GM21528 (cell line): Measurements from ENCODE around the gene UCN2.

ENCODE experiments used
- ATAC-seq: cut with Tn5 transposase; IDR thresholded peaks from one replicate; pipeline ENCODE4 v1.9.1; 2021; ENCODE audit warnings: mild to moderate bottlenecking, moderate library complexity; ENCODE audit not compliant: unreplicated experiment, low FRiP score

Gene UCN2

GRCh38 chr3:48563382-48563918, at the start of gene UCN2:
TSS of gene UCN2 (minus strand) at chr3:48563781. CDS start at chr3:48563124, 657 bp downstream.
- ATAC-seq = no peak

DNA sequence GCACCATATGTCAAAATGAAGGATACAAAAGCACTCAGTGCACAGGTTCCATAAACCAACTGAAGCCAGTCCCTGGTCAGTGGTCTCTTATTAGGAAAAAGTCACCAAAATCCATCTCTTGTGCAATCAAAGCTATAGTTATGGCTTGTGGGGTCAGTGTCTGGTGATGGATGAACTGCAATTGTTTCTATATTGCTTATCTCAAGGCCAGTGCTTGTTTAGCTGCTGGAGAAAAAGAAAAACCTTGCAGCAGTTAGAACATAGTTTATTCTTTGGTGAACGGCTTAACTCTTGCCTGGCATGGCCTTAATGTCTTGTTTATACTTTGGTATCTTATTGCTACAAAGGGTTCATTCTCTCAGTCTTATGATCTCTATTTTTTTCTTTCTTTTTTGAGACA, 48.7 kb upstream of the UCN2 start:
- ATAC-seq = no peak

DNA sequence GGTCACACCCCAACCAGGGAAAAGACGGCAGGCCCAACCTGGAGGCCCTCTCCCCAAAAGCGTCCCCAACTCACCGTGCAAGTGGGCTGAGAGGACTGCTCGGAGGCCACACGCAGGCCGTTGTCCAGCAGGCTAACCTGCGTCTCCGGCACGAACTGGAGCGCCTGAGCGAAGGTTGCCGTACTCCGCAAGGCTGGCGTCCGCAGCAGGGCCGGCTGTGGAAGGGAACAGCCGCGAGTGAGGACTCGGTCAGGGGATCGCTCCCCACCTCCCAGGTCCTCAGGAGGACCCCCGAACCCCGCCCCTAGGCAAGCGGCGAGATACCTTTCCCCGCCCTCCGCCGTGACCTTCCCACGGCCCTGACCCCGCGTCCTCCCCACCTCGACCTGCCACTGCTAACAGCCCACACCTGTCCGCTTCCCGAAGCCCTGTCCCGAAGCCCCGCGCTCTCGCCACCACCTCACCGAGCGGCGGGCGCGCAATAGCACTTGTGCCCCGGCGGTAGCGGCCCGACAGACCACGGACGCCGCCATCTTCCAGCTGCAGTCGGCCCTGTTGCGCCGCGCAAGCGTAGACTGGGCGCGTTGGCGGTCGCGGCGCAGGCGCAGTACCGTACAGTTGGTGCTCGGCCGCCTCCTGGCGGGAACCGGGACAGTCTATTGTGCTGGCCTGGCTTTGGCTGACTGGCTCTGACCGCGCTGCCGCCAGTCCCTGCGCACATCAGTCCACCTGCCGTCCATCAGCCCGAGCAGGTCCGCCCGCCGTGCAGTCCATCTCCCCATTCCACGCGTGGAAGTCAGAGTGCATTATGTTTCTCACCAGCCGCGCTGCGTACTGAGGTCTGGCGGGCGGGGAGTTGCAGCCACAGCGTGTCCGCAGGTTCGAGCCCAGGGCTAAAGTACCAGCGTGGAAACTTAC, 45.8 kb upstream of the UCN2 start, which contains the start of gene UQCRC1:
UQCRC1 (minus strand) TSS at position 559 of the 918 bp plus-strand sequence; CDS start at position 533, 26 bp downstream.
- peak; percentile 95 for ATAC-seq

GRCh38 chr3:48607519-48607918, 43.9 kb upstream of the UCN2 start:
- ATAC-seq = no peak

DNA sequence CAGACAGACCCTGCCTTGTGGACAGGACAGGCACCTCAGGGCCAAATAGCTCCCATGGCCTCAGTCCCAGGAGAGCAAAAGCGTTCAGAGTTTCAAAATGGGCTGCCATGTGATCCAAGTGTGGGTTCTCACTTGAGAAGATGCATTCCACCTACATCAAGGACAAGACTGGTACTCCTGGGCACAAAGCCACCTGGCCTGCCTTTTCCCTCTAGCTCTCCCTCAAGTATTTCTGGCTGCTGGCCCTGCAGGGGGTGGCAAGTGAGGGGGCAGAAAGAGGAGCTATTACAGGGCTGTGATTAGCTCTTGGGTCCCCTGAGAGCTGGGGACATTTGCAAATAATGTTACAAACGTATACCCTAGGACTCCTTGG, 38.0 kb upstream of the UCN2 start:
- ATAC-seq = no peak

DNA sequence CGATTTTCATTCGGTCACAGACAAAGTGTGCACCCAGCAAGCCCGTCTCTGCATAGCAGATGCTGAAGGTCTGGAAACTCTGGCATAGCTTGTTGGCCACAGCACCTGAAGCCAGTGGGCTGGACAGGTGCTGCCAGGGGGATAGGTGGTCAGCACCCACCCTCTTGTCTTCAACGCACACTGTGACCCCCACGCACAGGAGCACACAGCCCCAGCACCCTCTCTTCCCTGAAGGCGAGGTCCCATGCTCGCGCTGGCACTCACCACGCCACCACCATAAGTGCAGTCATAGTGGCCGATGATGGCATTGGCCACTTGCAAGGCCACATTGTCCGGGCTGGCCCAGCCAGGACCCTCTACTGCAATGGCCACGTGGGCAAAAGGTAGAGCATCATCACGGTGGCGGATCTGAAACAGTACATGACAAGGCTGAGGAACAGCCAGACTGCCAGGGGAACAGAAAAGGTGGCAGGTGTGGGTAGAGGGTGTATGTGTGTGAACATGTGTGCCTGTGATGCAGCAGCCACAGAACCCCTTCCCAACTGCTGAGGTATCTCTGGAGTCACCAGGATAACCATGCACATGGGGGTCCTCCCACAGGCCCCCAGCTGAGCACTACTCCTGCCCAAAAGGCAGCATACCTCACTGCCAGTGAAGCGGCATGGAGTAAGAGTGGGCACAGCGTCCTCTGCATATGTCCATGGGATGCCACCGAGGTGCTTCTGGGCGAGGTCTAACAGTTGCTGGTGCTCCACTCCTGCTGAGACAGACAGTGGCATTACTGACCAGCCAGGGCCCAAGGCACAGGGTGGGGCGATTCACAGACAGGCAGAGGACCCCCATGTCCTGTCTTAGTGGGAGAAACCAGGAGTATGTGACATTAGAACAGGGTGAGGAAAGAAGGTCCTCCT, 37.4 kb upstream of the UCN2 start:
- no peak for ATAC-seq

GRCh38 chr3:48599509-48600285, 36.1 kb upstream of the UCN2 start:
- ATAC-seq = no peak

DNA sequence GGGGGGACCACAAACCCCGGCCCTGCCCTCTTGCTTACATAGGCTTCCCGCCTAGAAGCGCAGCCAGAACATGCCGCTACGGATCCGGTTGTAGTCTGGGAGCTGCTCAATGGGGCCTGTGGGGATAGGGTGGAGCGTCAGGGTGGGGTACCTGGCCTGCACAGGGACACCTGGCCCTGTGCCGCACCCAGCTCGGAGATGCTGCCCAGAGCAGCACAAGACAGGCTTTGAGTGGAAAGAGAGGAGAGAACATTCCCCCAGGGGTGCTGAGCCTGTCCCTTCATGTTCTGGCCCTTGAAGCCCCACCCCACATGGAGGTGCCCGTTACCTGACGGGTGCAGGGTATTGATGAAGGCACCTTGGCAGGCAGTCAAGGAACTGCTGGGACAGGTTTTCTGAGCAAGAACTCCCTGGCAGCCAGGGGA, 35.5 kb upstream of the UCN2 start:
- no peak for ATAC-seq

DNA sequence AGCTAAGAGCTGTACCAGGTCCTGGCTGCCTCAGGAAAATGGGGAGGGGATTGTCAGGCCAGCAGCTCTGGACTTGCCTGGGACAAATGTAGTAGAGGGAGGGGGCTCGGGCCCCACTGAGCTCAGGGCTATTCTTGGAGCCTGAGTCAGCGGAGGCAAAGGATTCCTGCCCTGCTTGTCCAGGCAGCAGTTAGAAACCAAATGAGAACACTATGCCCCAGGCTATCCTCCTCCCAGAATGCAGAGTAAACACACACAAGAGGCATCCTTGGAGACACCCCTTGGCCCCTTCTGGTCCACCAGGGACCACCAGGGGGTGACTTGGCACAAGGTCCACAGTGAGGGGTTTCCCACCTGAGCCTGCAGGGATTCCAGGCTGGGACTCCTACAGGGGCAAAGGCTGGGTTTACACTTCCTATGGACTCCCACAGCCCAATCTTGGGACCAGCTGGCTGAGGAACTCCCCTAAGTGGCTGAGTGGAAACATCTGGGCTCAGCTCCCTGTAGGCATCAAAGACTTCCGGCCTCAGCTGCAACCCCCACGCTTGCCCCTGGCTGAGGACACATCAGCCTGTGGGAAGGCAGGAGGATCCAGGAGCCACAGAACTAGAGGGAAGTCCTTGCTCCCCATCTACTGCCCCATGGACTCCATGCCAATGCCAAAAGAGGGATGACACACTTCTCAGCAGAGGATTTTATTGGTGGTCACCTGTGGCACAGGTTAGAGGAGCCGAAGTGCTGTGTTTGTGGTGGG, 34.9 kb upstream of the UCN2 start:
- no peak for ATAC-seq

GRCh38 chr3:48597408-48597800, 33.8 kb upstream of the UCN2 start:
- no peak for ATAC-seq

GRCh38 chr3:48596676-48597407, 33.3 kb upstream of the UCN2 start:
- ATAC-seq = no peak

- no peak for ATAC-seq
These were observed 32.6 kb upstream of the UCN2 start for GRCh38 chr3:48596157-48596556.

- no peak for ATAC-seq
These were observed 32.0 kb upstream of the UCN2 start for GRCh38 chr3:48595526-48596121.

- no peak for ATAC-seq
These were observed 31.5 kb upstream of the UCN2 start, which contains the start of gene COL7A1 for GRCh38 chr3:48595075-48595525. TSS of gene COL7A1 (minus strand) at chr3:48595329. CDS start at chr3:48595159, 170 bp downstream.

GRCh38 chr3:48594417-48595049, 31.0 kb upstream of the UCN2 start:
- no peak for ATAC-seq

GRCh38 chr3:48593337-48593736, 29.8 kb upstream of the UCN2 start:
- ATAC-seq = no peak

- no peak for ATAC-seq
These were observed 29.0 kb upstream of the UCN2 start for GRCh38 chr3:48592519-48593087.
